HG03135 (cell line): ENCODE measurements around the gene NUP35.
"Not testable (repeated sequence)": the region's sequence is repeated elsewhere in the genome, so short reads cannot be mapped to it uniquely, and the experiment has no call there.

ENCODE experiments used
- ATAC-seq: cut with Tn5 transposase; IDR thresholded peaks from one replicate; pipeline ENCODE4 v1.9.1; 2021; ENCODE audit warnings: mild to moderate bottlenecking, moderate library complexity; ENCODE audit not compliant: unreplicated experiment

NUP35 gene

DNA sequence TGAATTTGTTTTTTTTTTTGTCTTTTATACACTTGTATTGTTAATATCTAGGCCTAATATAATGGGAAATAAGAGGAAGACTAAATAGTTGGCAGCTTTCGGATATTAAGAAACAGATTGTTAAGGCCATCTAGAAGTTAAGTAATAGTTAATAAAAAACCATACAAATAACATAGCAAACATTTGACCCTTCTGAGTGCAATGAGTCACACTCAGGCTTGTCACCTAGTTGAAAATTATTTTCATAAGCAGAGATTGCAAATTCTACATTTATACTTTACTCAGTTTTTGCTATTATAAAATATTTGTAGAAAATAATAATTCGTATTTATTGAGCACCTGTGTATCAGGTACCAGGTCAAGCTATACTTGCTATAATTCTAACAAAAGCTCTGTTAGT, 2.4 kb downstream of the NUP35 start:
- no peak for ATAC-seq

DNA sequence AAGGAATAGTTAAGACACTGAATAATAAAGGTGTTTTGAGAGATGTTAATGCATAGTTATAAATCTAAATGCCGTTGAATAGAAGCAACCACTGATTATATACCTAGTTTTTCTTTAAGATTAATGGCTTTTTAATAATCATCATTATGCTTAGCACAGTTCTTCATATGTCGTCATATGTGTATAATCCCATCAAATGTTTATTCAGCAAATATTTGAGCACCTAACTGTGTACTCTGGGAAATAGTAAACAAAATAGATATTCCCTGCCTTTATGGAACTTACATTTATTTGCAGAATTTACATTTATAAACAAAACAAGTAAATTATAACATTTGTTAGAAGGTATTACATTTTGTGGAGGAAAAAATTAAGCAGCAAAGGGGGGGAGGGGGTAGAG, 9.8 kb downstream of the NUP35 start:
- ATAC-seq = no peak

DNA sequence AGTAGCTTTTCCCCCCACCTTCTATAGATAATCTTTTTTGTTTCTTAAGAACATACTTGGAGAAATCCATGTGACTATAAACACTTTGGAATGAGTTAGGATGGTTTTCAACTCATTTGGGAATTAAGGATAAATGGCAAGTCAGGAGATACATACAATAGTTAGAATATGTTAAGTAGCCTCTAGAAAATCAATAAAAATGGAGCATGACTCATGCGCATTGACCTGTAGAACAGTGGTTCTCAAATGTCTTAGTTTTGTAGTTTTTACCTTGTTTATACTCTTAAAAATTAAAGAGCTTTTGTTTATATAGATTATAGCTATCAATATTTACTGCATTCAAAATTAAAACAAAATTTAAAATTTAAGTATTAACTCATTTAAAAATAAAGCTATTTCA, 24.7 kb downstream of the NUP35 start:
- no peak for ATAC-seq

DNA sequence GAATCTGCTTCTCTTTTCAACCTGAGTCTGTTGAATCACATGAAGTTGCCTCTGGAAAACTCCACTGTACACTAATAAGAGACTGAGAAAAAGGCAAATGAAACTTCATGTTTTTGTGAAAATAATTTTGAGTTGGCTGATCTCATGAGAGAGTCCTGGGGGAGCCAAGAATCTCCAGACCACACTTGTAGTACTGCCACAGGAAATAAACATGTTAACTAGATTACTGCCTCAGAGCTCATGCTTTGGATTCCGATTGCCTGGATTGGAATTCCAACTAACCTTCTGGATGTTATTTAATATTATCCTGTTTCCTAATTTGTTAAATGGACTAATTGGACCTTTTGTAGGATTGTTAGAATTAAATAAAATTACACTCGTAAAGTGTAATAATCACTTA, 25.2 kb downstream of the NUP35 start:
- ATAC-seq = no peak

DNA sequence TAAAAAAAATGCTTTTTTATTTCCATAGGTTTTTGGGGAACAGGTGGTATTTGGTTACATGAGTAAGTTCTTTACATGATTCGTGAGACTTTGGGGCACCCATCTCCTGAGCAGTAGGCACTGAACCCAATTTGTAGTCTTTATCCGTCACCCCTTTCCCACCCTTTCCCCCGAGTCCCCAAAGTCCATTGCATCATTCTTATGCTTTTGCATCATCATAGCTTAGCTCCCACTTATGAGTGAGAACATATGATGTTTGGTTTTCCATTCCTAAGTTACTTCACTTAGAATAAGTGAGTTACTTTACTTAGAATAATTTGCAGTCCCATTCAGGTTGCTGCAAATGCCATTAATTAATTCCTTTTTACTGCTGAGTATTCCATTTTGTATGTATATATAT, 28.0 kb downstream of the NUP35 start:
- not testable (repeated sequence) for ATAC-seq

DNA sequence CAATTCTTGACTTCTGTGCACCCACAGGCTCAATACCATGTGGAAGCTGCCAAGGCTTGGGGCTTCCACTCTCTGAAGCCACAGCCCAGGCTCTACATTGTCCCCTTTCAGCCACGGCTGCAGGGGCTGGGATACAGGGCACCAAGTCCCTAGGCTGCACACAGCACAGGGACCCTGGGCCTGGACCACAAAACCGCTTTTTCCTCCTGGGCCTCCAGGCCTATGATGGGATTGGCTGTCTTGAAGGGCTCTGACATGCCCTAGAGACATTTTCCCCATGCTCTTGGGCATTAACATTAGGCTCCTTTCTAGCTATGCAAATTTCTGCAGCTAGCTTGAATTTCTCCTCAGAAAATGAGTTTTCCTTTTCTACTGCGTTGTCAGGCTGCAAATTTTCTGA, 29.7 kb downstream of the NUP35 start:
- no peak for ATAC-seq

DNA sequence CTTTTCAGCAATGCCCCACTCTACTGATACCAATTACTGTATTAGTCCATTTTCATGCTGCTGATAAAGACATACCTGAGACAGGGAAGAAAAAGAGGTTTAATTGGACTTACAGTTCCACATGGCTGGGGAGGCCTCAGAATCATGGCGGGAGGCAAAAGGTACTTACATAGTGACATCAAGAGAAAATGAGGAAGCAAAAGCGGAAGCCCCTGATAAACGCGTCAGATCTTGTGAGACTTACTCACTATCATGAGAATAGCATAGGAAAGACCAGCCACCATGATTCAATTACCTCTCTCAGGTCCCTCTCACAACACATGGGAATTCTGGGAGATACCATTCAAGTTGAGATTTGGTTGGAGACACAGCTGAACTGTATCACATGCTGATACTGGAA, 30.5 kb downstream of the NUP35 start:
- ATAC-seq = not testable (repeated sequence)

DNA sequence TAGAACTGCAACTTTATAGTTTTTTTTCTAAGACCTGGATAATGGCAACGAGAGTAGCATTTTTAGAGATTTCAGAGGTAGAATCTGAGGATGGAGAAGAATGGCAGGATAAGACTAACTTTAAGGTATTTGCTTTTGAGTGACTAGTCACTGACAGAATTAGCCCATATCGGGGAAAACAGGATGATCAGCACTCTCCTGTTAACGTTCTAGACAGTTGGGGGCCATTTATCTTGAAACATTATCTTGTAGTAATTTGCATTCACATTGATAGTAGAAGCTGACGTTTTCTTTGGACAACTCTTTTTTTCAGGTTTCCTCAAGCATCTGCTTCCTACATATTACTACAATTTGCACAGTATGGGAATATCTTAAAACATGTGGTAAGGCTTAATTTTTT, 32.9 kb downstream of the NUP35 start:
- no peak for ATAC-seq

DNA sequence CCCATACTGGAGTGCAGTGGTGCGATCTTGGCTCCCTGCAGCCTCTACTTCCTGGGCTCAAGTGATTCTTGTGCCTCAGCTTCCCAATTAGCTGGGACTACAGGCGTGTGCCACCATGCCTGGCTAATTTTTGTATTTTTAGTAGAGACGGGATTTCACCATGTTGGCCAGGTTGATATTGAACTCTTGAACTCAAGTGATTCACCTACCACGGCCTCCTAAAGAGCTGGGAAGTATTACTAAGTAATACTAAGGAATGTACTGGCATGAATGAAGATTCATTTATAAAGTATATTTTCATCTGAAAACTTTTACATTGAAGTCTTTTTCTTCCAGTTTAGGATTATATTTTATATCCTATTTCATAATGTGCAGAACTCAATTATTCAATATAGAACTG, 38.1 kb downstream of the NUP35 start:
- ATAC-seq = no peak

DNA sequence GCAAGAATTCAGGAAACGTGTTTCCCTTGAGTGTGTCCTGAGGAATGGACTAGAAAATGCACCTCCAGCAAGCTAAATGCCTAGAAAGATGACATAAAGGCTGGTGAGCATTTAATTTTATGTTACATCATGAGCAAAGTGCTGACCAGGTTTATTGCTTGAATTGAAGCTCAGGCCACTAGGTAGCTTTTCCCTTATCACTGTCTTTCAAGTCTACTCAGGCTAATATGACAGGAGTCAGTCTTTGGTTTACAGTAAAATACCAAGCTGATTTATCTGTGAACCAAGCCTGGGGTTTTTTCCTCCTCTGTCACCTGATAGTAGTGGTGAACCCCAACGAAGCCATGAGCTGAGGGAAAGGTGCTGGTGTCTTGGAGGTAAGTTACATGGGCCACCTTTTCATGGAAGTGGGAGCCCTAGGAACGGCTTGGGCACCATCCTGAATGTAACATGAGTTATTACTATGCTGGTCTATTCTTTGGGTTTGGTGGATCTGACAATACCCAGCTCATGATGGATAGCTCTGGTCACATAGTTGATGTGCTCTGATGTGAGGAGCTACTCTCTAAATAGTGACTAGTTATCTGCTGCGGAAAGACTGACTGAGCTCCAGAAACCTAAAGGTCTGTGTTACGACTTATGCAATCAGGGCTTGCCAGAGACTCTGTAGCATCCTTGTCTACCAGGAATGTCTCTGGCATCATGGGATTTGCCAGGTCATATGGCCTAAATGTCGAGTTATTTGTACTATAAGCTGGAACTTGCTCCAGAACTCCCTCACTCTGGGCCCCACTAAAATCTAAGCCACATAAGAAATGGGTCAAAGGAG, 39.8 kb downstream of the NUP35 start:
- no peak for ATAC-seq

DNA sequence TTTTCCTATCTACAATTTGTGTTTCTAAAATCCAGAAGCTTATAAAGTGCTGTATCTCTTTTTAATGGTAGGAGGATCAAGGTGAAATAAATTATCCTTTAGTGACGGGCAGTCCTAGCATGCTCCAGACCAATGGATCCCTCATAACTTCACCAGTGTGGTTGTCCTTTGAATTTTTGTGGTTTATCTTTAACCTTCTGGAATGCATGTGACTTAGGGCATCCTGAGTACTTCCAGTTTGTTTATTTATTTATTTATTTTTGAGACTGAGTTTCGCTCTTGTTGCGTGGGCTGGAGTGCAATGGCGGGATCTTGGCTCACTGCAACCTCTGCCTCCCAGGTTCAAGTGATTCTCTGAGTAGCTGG, 40.4 kb downstream of the NUP35 start:
- ATAC-seq = no peak

DNA sequence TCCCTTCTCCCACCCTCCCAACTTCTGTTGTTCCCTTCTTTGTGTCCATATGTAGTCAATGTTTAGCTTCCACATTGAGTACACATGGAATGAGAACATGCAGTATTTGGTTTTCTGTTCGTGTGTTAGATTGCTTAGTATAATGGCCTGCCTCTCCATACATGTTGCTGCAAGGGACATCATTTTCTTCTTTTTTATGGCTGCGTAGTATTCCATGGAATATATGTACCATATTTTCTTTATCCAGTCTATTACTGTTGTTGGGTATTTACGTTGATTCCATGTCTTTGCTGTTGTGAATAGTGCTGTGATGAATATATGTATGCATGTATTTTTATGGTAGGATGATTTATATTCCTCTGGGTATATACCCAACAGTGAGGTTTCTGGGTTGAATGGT, 42.0 kb downstream of the NUP35 start:
- no peak for ATAC-seq

DNA sequence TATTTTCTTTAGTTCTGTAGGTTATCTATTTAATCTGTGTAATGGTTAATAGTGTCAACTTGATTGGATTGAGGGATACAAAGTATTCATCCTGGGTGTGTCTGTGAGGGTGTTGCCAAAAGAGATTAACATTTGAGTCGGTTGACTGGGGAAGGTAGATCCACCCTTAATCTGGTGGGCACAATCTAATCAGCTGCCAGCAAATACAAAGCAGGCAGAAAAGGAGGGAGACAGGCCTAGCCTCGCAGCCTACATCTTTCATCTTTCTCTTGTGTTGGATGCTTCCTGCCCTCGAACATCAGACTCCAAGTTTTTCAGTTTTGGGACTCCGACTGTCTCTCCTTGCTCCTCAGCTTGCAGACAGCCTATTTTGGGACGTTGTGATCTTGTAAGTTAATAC, 42.7 kb downstream of the NUP35 start:
- ATAC-seq = not testable (repeated sequence)

DNA sequence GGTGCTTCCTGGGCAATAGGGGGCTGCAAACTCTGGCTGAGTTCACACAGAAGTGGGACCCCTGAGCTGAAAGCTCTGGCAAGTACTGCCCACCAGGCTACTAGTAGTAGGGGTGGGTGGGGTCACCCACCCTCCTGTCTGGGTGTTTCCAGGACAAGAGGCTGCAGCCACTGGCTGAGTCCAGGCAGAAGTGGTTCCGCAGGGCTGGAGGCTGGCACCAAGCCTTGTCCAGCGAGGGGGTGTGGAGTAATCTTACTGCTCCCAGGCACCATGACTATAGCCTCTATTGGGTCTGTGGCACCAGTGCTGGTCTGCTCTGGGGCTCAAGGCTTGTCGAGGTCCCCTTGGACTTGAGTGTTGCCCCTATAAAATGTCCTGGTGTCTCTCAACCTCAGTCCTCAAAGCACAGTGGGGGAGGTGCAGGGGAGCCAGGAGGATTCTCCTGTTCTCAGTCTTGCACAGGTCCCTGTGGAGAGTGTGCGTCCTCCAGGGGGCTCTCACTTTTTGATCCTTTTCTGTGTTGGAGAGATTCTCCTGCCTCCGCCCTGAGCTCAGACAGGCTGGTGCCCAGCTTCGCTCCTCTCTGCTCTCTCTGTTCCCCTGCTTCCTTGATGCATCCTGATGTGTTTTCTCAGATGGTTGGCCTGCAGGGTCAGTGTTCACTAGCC, 48.1 kb downstream of the NUP35 start:
- ATAC-seq = no peak

DNA sequence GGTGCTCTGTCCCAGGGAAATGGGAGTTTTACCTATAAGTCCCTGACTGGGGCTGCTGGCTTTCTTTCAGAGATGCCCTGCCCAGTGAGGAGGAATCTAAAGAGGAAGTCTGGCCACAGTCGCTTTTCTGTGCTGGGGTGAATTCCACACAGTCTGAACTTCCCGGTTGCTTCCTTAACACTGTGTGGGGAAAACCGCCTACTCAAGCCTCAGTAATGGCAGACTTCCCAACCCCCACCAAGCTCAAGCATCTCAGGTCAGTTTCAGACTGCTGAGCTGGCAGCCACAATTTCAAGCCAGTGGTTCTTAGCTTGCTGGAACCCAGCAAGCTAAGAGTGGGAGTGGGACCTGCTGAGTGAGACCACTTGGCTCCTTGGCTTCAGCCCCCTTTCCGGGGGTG, 54.9 kb downstream of the NUP35 start:
- ATAC-seq = no peak

DNA sequence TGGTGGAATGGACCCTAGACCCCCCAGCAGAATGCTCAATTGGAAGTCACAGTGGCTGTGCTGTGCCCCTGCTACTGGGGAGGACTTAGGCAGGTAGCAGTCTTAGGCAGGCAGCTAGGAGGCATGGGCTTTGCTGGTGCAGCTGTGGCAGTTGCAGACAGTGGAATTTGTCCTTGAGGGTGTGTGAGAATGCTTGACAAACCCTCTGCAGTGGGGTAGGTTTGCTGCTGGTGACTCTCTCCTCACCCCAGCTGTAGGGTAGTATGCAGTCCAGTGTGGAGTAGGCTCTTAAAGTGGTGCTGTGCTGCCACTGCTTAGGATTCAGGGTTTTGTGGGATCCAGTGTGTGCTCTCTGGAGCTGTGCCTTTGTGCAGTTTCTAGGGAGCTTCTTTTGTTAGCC, 61.3 kb downstream of the NUP35 start:
- no peak for ATAC-seq

DNA sequence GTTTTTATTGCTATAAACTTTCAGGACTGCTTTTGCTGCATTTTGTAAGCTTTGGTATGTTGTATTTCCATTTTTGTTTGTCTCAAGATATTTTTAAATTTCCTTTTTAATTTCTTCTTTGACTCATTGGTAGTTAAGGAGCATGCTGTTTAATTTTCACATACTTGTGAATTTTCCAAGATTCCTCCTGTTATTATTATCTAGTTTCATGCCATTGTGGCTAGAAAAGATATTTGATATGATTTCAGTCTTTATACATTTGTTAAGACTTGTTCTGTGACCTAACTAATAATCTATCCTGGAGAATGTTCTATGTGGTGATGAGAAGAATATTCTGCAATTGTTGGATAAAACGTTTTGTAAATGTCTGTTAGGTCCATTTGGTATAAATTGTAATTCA, 62.1 kb downstream of the NUP35 start:
- no peak for ATAC-seq

DNA sequence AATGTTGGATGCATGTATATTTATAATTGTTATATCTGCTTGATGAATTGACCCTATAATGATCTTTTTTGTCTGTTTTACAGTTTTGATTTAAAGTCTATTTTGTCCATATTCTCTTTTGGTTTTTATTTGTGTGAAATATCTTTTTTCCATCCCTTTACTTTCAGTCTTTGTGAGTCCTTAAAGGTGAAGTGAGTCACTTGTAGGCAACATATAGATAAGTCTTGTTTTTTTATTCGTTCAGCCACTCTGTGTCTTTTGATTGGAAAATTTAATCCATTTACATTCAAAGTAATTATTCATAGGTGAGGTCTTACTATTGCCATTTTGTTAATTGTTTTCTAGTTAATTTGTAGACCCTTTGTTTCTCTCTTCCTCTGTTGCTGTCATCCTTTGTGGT, 62.5 kb downstream of the NUP35 start:
- ATAC-seq = no peak

DNA sequence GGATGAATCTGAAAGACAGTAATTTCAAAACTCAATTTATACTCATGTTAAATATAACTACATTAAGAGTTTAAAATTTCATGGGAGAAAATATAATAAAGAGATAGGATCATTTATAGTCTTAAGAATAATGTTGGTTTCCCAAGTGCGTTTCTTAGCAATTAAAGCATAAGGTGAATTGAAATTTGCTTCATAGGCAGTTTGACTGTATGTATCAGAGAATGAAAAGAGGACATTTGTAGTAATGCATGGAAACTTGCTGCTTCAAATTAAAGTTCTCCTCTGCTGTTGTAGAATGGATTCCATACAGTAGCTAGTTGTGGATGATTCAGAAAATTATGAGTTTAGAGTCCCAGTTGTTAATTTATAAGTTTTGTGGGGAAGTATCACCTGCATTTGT, 68.1 kb downstream of the NUP35 start:
- no peak for ATAC-seq

DNA sequence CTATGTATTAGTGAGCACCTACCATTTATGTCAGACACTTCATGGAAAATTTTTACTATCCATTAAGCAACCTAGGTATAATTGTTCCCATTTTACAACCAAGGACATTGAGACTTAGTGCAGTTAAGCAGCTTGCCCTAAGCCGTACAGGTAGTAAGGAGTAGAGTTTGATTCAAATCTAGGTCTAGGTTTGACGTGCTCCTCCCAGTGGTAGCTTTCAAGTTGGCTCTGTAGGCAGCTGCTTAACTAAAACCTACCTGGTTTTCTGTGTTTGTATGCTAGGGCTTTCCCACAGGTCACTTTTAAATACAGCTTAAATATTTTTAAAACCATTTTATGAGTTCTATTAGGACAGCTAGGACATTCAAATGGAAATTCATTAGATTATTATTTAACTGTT, 69.7 kb downstream of the NUP35 start:
- no peak for ATAC-seq

DNA sequence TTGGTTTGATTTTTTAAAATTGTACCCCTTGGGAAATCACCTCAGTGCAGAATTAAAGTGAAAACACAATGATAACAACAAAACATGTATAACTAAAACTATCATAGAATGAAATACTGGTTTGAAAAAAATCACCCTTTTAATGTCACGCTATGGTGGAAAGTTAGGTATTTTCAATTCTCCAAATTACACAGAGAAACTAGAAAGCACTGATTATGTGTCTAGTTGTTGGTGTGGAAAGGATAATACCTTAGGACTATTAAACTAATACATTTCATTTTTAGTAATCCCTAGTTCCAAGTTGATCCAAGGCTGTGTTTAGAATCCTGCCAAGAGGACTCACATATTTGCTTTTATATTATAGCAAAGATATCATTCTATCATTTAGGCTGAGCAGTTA, 71.2 kb downstream of the NUP35 start:
- ATAC-seq = no peak

DNA sequence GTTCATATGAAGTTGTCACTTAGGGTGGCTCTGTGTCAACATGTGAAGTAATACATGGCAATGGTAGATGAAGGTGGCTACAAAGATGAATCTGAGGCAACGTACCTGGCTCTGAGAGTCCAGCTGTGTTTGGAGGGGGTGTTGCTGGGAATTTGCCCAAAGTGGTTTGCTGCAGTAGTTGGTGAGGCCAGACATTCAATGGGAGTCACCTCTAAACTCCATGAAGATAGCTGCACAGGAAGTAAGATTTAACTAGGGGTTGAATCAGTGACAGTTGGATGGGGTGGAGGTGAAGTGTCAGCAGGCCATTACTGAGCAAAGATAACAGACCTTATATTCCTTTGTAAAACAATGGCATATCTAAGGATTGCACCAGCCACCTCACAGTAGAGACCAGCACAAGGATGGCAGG, 71.8 kb downstream of the NUP35 start:
- ATAC-seq = no peak

DNA sequence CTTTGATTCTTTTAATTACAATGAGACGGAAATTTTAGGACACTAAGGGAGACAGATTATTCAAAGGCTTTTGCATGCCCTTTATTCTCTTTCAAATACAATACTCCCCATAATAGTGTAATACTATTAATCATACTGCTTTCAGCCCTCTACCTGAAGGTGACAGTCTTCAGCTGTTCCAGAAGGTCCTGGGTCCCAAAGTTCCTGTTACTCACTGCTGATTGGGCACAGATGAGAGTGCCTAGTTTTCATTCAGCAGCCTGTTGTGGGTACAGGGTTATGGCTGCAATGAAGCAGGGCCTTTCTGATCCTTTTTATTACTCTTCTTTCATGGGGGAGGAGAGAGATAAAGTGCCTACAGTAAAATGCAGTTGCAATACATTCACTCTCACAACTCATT, 80.2 kb downstream of the NUP35 start:
- no peak for ATAC-seq
